Vagina (tissue), 2 donors: ENCODE measurements around the gene PRKAR1B.

Source experiments
- CTCF ChIP-seq, 3 experiments: fragments of 450-650 bp in 2 of 3; fragments of 200-600 bp in 1 of 3; sonication (generic) in 1 of 3; IDR thresholded peaks; one replicate each; pipeline ENCODE4 v1.5.1; 2017 to 2019; ENCODE audit warnings: antibody characterized with exemption in 3 of 3, mild to moderate bottlenecking in 2 of 3, moderate library complexity in 2 of 3
- POLR2A ChIP-seq, 2 donors: fragments of 450-650 bp; IDR thresholded peaks; one replicate each; pipeline ENCODE4 v1.6.1; 2017; ENCODE audit warnings: antibody characterized with exemption in 2 of 2, mild to moderate bottlenecking in 2 of 2, moderate library complexity in 2 of 2
- POLR2AphosphoS5 ChIP-seq, 2 donors: sonication (generic); formaldehyde crosslinking; IDR thresholded peaks; one replicate each; pipeline ENCODE4 v1.9.0; 2017; ENCODE audit warnings: antibody characterized with exemption in 2 of 2, mild to moderate bottlenecking in 2 of 2, low read depth in 1 of 2; ENCODE audit not compliant: insufficient read depth in 1 of 2

- no peak for TF ChIP-seq POLR2AphosphoS5 (IDR thresholded peaks at IDR 0.05; ENCODE audit: insufficient read depth in 1 of 2, low read depth in 1 of 2)
- no peak for TF ChIP-seq CTCF (IDR thresholded peaks at IDR 0.05)
- TF ChIP-seq POLR2A (IDR thresholded peaks at IDR 0.05): no peak
Measured at GRCh38 chr7:773622-773915, 46.5 kb upstream of the PRKAR1B start.
